ENCODE data around the gene MINDY2. TPM values are rescaled to one million over a fixed set of nuclear protein-coding genes. Genes with fewer than 3 reads are reported as not detected.

Gene MINDY2
- total RNA-seq: 10 to 100 TPM; 14.3 to 14.4 TPM

GRCh38 chr15:58770857-58771620 is at the start of gene MINDY2:
Gene MINDY2 (plus strand): TSS chr15:58771302. CDS start chr15:58771396, 94 bp downstream.

GRCh38 chr15:58749532-58750337 is 21.4 kb upstream of the MINDY2 start, which contains the start of gene ADAM10:
Gene ADAM10 (minus strand): TSS chr15:58749707. CDS start chr15:58749534, 173 bp downstream.

Other genes starting within 250 kb of the MINDY2 start
- gene ADAM10, start 21.6 kb upstream of the MINDY2 start, total RNA-seq: 100 to 1,000 TPM; 151 to 158 TPM
- 100 to 1,000 TPM; 103 to 115 TPM for gene SLTM, start 162.4 kb downstream of the MINDY2 start, total RNA-seq
- gene RNF111, start 216.4 kb downstream of the MINDY2 start, total RNA-seq: 10 to 100 TPM; 38.9 to 40.8 TPM

Data from activated naive CD4-positive, alpha-beta T cell treated with anti-CD3 and anti-CD28 coated beads, Interleukin-2, amount 10 ng/mL, durations not matched to agents 5 hours and 36 hours (primary cell).